Measurements from ENCODE around the gene EPB41L3. TPM values are rescaled to one million over a fixed set of nuclear protein-coding genes. Genes with fewer than 3 reads are reported as not detected.

The EPB41L3 gene
- total RNA-seq, 5 donors from 2014 or later (not counting 1 experiment from before 2014, with no cell fraction given): 0.41 to 3.8 (median 3.6) TPM

DNA sequence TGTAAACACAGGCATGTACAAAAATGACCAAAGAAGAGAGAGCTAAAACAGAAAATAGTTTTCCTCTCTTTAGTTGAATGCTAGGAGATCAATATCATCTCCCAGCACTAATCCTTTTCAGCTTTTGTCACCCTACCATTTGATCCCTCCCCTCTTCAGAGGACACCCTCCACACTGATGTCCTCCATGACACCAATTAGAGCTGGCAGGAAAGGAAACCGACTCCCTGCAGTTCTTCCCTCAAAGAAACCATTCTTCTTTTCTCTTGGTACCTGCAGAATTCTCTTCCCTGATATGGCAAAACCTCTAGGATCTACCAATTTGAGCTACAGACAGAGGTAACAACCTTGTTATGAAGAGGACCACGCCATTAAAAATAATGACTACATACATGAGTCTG, 5.3 kb downstream of the EPB41L3 start:
- Mint-ChIP-seq H3K4me3 (no peak overlapping the region), H3K9me3 (no peaks in the 10 kb centered on the region), H3K27ac (no peak overlapping the region), H3K4me1 (peaks cover 6 to 7% (median 7%) of the 10 kb centered on the region in 3 donors), H3K27me3 (peaks cover 31 to 32% of the 10 kb centered on the region in 2 donors), H3K36me3 (no peaks in the 10 kb centered on the region)
- ChIA-PET POLR2A (no interaction called here), CTCF (no interaction called here)
- H3K4me3 ChIP-seq (ENCODE audit: control insufficient read depth in 1 of 2, extremely low read depth in 1 of 2, low read length in 1 of 2): no peak overlapping the region
- peaks cover 0 to 2% of the 10 kb centered on the region in 2 experiments for H3K4me1 ChIP-seq (ENCODE audit: control insufficient read depth in 1 of 2, extremely low read depth in 1 of 2, insufficient read depth in 2 of 2, low read length in 2 of 2)
- H3K27me3 ChIP-seq (replicated peaks in 1 of 2; ENCODE audit: control insufficient read depth in 2 of 2, extremely low read depth in 1 of 2, insufficient read depth in 2 of 2, low read length in 1 of 2): peaks cover 0 to 5% of the 10 kb centered on the region in 2 experiments
- 17% methylated on average over 1 of the region's 2 CpGs for WGBS (ENCODE audit: insufficient coverage)
- DNase-seq (no peak), ATAC-seq (replicated peaks in 1 of 4) (no peak)
- no peaks in the 10 kb centered on the region for H3K36me3 ChIP-seq (ENCODE audit: control insufficient read depth in 2 of 2, extremely low read depth in 1 of 2, insufficient read depth in 1 of 2, low read length in 1 of 2)
- H3K27ac ChIP-seq (ENCODE audit: low read length): no peak overlapping the region
- no peaks in the 10 kb centered on the region for H3K9me3 ChIP-seq

GRCh38 chr18:5537860-5538259, 5.9 kb downstream of the EPB41L3 start:
- Mint-ChIP-seq H3K27me3 (peaks cover 31 to 32% of the 10 kb centered on the region in 2 donors), H3K4me1 (peaks cover 6 to 7% (median 7%) of the 10 kb centered on the region in 3 donors), H3K9me3 (no peaks in the 10 kb centered on the region), H3K36me3 (no peaks in the 10 kb centered on the region), H3K27ac (no peak overlapping the region), H3K4me3 (no peak overlapping the region)
- DNase-seq: no peak
- no peak for ATAC-seq (replicated peaks in 1 of 4)
- Histone ChIP-seq H3K36me3 (ENCODE audit: control insufficient read depth in 2 of 2, extremely low read depth in 1 of 2, insufficient read depth in 1 of 2, low read length in 1 of 2) (no peaks in the 10 kb centered on the region), H3K4me3 (ENCODE audit: control insufficient read depth in 1 of 2, extremely low read depth in 1 of 2, low read length in 1 of 2) (no peak overlapping the region), H3K27me3 (replicated peaks in 1 of 2; ENCODE audit: control insufficient read depth in 2 of 2, extremely low read depth in 1 of 2, insufficient read depth in 2 of 2, low read length in 1 of 2) (peaks cover 0 to 5% of the 10 kb centered on the region in 2 experiments), H3K4me1 (ENCODE audit: control insufficient read depth in 1 of 2, extremely low read depth in 1 of 2, insufficient read depth in 2 of 2, low read length in 2 of 2) (peaks cover 0 to 2% of the 10 kb centered on the region in 2 experiments), H3K27ac (ENCODE audit: low read length) (no peak overlapping the region), H3K9me3 (no peaks in the 10 kb centered on the region)
- 88% methylated on average over 1 of the region's 2 CpGs for WGBS (ENCODE audit: insufficient coverage)
- ChIA-PET POLR2A (no interaction called here), CTCF (no interaction called here)

DNA sequence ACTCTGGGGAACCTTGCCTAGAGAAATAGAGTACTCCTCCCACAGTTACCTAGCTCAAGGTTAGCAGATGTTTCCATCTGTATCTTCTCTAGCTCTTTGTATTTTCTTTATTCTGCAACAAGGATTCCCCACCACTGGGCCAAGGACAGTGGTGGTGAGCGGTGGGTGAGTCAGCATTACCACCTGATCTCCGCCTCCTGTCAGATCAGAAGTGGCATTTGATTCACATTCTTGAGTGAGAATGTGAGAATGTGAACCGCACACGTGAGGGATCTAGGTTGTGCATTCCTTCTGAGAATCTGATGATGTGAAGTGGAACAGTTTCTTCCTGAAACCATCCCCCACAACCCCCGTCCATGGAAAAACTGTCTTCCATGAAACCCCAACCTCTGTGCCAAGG, 9.0 kb downstream of the EPB41L3 start:
- POLR2A ChIA-PET: no interaction called here
- H3K4me1 Mint-ChIP-seq: no peaks in the 10 kb centered on the region

GRCh38 chr18:5532066-5532465, 11.7 kb downstream of the EPB41L3 start:
- no peaks in the 10 kb centered on the region for H3K9me3 Mint-ChIP-seq
- no peak overlapping the region for H3K27ac ChIP-seq (ENCODE audit: low read length)
- no peak overlapping the region for H3K4me3 ChIP-seq (ENCODE audit: control insufficient read depth in 1 of 2, extremely low read depth in 1 of 2, low read length in 1 of 2)
- H3K36me3 ChIP-seq (ENCODE audit: control insufficient read depth in 2 of 2, extremely low read depth in 1 of 2, insufficient read depth in 1 of 2, low read length in 1 of 2): no peaks in the 10 kb centered on the region
- WGBS (ENCODE audit: insufficient coverage): 59% methylated on average over 3 of the region's 3 CpGs
- H3K27me3 Mint-ChIP-seq: peaks cover 5 to 17% of the 10 kb centered on the region in 2 donors
- H3K27me3 ChIP-seq (replicated peaks in 1 of 2; ENCODE audit: control insufficient read depth in 2 of 2, extremely low read depth in 1 of 2, insufficient read depth in 2 of 2, low read length in 1 of 2): peaks cover 0 to 3% of the 10 kb centered on the region in 2 experiments
- no peak for DNase-seq
- ChIA-PET POLR2A (no interaction called here), CTCF (interaction anchor here in 1 of 2 donors (0.7 kb wide), 1 partner anchor 11 kb away, joined by 11 read pairs; no protein-coding TSS in a partner anchor)
- no peak overlapping the region for H3K4me3 Mint-ChIP-seq
- no peaks in the 10 kb centered on the region for H3K4me1 ChIP-seq (ENCODE audit: control insufficient read depth in 1 of 2, extremely low read depth in 1 of 2, insufficient read depth in 2 of 2, low read length in 2 of 2)
- H3K4me1 Mint-ChIP-seq: no peaks in the 10 kb centered on the region
- no peak for ATAC-seq (replicated peaks in 1 of 4)
- no peaks in the 10 kb centered on the region for H3K9me3 ChIP-seq
- H3K36me3 Mint-ChIP-seq: no peaks in the 10 kb centered on the region
- no peak overlapping the region for H3K27ac Mint-ChIP-seq

More for the DNA sequence above, 9.0 kb downstream of the EPB41L3 start:
- H3K9me3 Mint-ChIP-seq: no peaks in the 10 kb centered on the region
- Histone ChIP-seq H3K9me3 (no peaks in the 10 kb centered on the region), H3K4me1 (ENCODE audit: control insufficient read depth in 1 of 2, extremely low read depth in 1 of 2, insufficient read depth in 2 of 2, low read length in 2 of 2) (no peaks in the 10 kb centered on the region), H3K27me3 (replicated peaks in 1 of 2; ENCODE audit: control insufficient read depth in 2 of 2, extremely low read depth in 1 of 2, insufficient read depth in 2 of 2, low read length in 1 of 2) (no peaks in the 10 kb centered on the region), H3K4me3 (ENCODE audit: control insufficient read depth in 1 of 2, extremely low read depth in 1 of 2, low read length in 1 of 2) (no peak overlapping the region), H3K27ac (ENCODE audit: low read length) (no peak overlapping the region), H3K36me3 (ENCODE audit: control insufficient read depth in 2 of 2, extremely low read depth in 1 of 2, insufficient read depth in 1 of 2, low read length in 1 of 2) (no peaks in the 10 kb centered on the region)
- no CpG with 5 or more reads among the region's 5 CpGs for WGBS (ENCODE audit: insufficient coverage)
- no peaks in the 10 kb centered on the region for H3K36me3 Mint-ChIP-seq
- CTCF ChIA-PET: no interaction called here
- H3K4me3 Mint-ChIP-seq: no peak overlapping the region
- ATAC-seq (replicated peaks in 1 of 4): no peak
- H3K27ac Mint-ChIP-seq: no peak overlapping the region
- peaks cover 9 to 23% of the 10 kb centered on the region in 2 donors for H3K27me3 Mint-ChIP-seq
- DNase-seq: no peak

- H3K4me1 Mint-ChIP-seq: no peaks in the 10 kb centered on the region
- no peaks in the 10 kb centered on the region for H3K9me3 ChIP-seq
- H3K36me3 Mint-ChIP-seq: no peaks in the 10 kb centered on the region
- H3K27ac ChIP-seq (ENCODE audit: low read length): no peak overlapping the region
- WGBS (ENCODE audit: insufficient coverage): 96% methylated on average over 4 of the region's 8 CpGs
- ChIA-PET CTCF (no interaction called here), POLR2A (no interaction called here)
- ATAC-seq (replicated peaks in 1 of 4) (no peak), DNase-seq (no peak)
- H3K27ac Mint-ChIP-seq: no peak overlapping the region
- H3K27me3 Mint-ChIP-seq: peaks cover 5 to 17% of the 10 kb centered on the region in 2 donors
- no peaks in the 10 kb centered on the region for H3K9me3 Mint-ChIP-seq
- no peak overlapping the region for H3K4me3 Mint-ChIP-seq
- H3K36me3 ChIP-seq (ENCODE audit: control insufficient read depth in 2 of 2, extremely low read depth in 1 of 2, insufficient read depth in 1 of 2, low read length in 1 of 2): no peaks in the 10 kb centered on the region
- H3K27me3 ChIP-seq (replicated peaks in 1 of 2; ENCODE audit: control insufficient read depth in 2 of 2, extremely low read depth in 1 of 2, insufficient read depth in 2 of 2, low read length in 1 of 2): peaks cover 0 to 3% of the 10 kb centered on the region in 2 experiments
- H3K4me1 ChIP-seq (ENCODE audit: control insufficient read depth in 1 of 2, extremely low read depth in 1 of 2, insufficient read depth in 2 of 2, low read length in 2 of 2): no peaks in the 10 kb centered on the region
- H3K4me3 ChIP-seq (ENCODE audit: control insufficient read depth in 1 of 2, extremely low read depth in 1 of 2, low read length in 1 of 2): no peak overlapping the region
Observed at GRCh38 chr18:5530629-5531178, 13.1 kb downstream of the EPB41L3 start.

DNA sequence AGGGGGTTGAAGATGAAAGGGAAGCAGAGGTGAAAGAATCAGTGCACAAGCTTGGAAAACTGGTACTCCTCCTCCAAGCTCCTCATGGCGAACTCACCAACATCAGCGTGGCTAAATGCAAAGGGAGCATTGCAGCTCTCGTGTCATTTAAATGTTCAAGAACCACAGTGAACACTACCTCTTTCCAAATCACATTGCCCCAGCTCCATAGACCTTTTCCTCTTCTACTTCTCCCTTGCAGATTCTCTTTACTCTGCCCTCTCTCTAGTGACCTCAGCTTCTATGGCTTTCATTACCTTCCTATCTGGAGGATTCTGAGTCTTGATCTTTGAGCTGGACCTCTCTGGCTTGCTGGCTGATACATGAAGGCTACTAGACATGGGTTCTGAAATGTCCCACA, 14.3 kb downstream of the EPB41L3 start:
- 92% methylated on average over 3 of the region's 3 CpGs for WGBS (ENCODE audit: insufficient coverage)
- no peak overlapping the region for H3K4me3 ChIP-seq (ENCODE audit: control insufficient read depth in 1 of 2, extremely low read depth in 1 of 2, low read length in 1 of 2)
- POLR2A ChIA-PET: interaction anchor here in 1 of 2 donors (0.7 kb wide), 1 partner anchor 33 kb away, joined by 5 read pairs; no protein-coding TSS in a partner anchor
- DNase-seq: no peak
- no peaks in the 10 kb centered on the region for H3K4me1 ChIP-seq (ENCODE audit: control insufficient read depth in 1 of 2, extremely low read depth in 1 of 2, insufficient read depth in 2 of 2, low read length in 2 of 2)
- H3K9me3 ChIP-seq: no peaks in the 10 kb centered on the region
- CTCF ChIA-PET: no interaction called here
- H3K27me3 Mint-ChIP-seq: peaks cover 0 to 24% of the 10 kb centered on the region in 2 donors
- no peak for ATAC-seq (replicated peaks in 1 of 4)
- no peaks in the 10 kb centered on the region for H3K9me3 Mint-ChIP-seq
- H3K36me3 Mint-ChIP-seq: no peaks in the 10 kb centered on the region
- no peaks in the 10 kb centered on the region for H3K36me3 ChIP-seq (ENCODE audit: control insufficient read depth in 2 of 2, extremely low read depth in 1 of 2, insufficient read depth in 1 of 2, low read length in 1 of 2)
- no peaks in the 10 kb centered on the region for H3K4me1 Mint-ChIP-seq
- no peak overlapping the region for H3K4me3 Mint-ChIP-seq
- H3K27ac Mint-ChIP-seq: no peak overlapping the region
- no peak overlapping the region for H3K27ac ChIP-seq (ENCODE audit: low read length)
- H3K27me3 ChIP-seq (replicated peaks in 1 of 2; ENCODE audit: control insufficient read depth in 2 of 2, extremely low read depth in 1 of 2, insufficient read depth in 2 of 2, low read length in 1 of 2): peaks cover 0 to 6% of the 10 kb centered on the region in 2 experiments

Data from T-cell (primary cell).